Fibroblast of the aortic adventitia (primary cell): ENCODE measurements around the gene VPREB3. TPM values are rescaled to one million over a fixed set of nuclear protein-coding genes. Genes with fewer than 3 reads are reported as not detected.

ENCODE experiments used
- DNase-seq: peaks from one replicate; pipeline ENCODE4 v3.0.0-alpha.2; 2010; ENCODE audit warnings: low read depth
- H3K4me3 ChIP-seq: 2 replicates; pipeline ENCODE4 v1.5.1; 2011; ENCODE audit warnings: low read depth, mild to moderate bottlenecking, control low read depth, low read length, moderate library complexity
- CTCF ChIP-seq: IDR thresholded peaks from 2 replicates; pipeline ENCODE4 v1.5.1; 2011; ENCODE audit warnings: mild to moderate bottlenecking, low read length, control low read depth, inconsistent platforms; ENCODE audit not compliant: insufficient read depth
- total RNA-seq: library from RNA; depleted of rRNA; stranded (reverse); fragments of >200 nt; gene quantifications from 2 replicates; pipeline ENCODE4 v1.2.3, GENCODE V29; 2012; ENCODE audit warnings: low replicate concordance

The VPREB3 gene
- total RNA-seq, 1 donor, result not detected

- H3K4me3 ChIP-seq, result no peak overlapping the region
- TF ChIP-seq CTCF, result no peak
- DNase-seq, result no peak
Measured at GRCh38 chr22:23793326-23793725, 39.1 kb upstream of the VPREB3 start.

- TF ChIP-seq CTCF, result no peak
- no peak overlapping the region for H3K4me3 ChIP-seq
- DNase-seq, result no peak
Measured at GRCh38 chr22:23791738-23792645, 37.8 kb upstream of the VPREB3 start.

- TF ChIP-seq CTCF, result no peak
- H3K4me3 ChIP-seq, result no peak overlapping the region
- DNase-seq, result peak; percentile 89
Measured at GRCh38 chr22:23790819-23791737, 36.9 kb upstream of the VPREB3 start.

GRCh38 chr22:23789638-23790037 lies 35.4 kb upstream of the VPREB3 start:
- no peak for DNase-seq
- no peak for TF ChIP-seq CTCF
- no peak overlapping the region for H3K4me3 ChIP-seq

GRCh38 chr22:23789121-23789520 lies 34.9 kb upstream of the VPREB3 start:
- no peak for TF ChIP-seq CTCF
- H3K4me3 ChIP-seq, result no peak overlapping the region
- no peak for DNase-seq

- no peak for TF ChIP-seq CTCF
- no peak for DNase-seq
Measured at GRCh38 chr22:23787910-23788309, 33.7 kb upstream of the VPREB3 start.

More at GRCh38 chr22:23787910-23788309, 33.7 kb upstream of the VPREB3 start:
- peak overlapping the region; percentile 93 for H3K4me3 ChIP-seq
